Suprapubic skin (tissue), 4 donors: ENCODE results near the gene PPME1.

Experiments
- CTCF ChIP-seq, 2 donors: fragments of 200-600 bp in 1 of 2; fragments of 450-650 bp in 1 of 2; sonication (generic) in 1 of 2; IDR thresholded peaks; one replicate each; pipeline ENCODE4 v1.5.1; 2016 to 2019; ENCODE audit warnings: antibody characterized with exemption in 2 of 2, mild to moderate bottlenecking in 1 of 2, moderate library complexity in 1 of 2
- EP300 ChIP-seq: sonication (generic); formaldehyde crosslinking; IDR thresholded peaks from one replicate; pipeline ENCODE4 v1.6.1; 2017; ENCODE audit warnings: antibody characterized with exemption
- POLR2A ChIP-seq, 2 donors: fragments of 450-650 bp; IDR thresholded peaks; one replicate each; pipeline ENCODE4 v1.6.1; 2017; ENCODE audit warnings: antibody characterized with exemption in 2 of 2, mild to moderate bottlenecking in 2 of 2, moderate library complexity in 2 of 2
- POLR2AphosphoS5 ChIP-seq, 3 donors: sonication (generic); formaldehyde crosslinking; IDR thresholded peaks; one replicate each; pipeline ENCODE4 v1.6.1; 2017; ENCODE audit warnings: antibody characterized with exemption in 3 of 3

DNA sequence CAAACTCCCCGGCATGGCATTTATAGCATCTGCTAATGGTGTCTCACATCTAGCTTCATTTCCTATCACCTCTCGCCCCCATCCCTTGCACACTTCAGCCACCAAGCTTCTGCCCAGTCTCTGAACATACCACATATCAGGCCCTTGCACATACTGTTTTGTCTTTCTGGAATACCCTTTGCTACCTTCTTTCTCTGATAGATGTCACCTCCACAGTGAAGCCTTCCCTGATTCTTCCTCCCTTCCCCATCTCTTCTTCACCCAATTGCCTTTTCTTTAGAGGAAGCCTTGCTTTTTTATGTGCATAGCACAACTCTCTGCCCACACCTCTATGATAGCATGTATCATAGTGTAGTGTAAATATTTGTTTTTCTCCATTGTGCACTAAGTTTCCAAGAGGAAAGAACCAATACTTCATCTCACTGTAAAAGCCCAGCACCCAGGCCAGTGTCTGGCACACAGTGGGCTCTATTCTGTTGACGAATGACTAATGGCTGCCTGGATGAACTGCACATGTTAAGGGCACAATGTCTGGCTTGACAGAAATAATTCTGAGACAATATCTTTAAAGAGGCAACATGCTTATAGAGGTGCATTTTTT lies 112.6 kb downstream of the PPME1 start:
- TF ChIP-seq CTCF (IDR thresholded peaks at IDR 0.05): no peak
- TF ChIP-seq POLR2A (IDR thresholded peaks at IDR 0.05): no peak
- no peak for TF ChIP-seq EP300
- no peak for TF ChIP-seq POLR2AphosphoS5 (IDR thresholded peaks at IDR 0.05)
